CD4-positive, alpha-beta T cell treated with Interleukin-12 subunit alpha and Interleukin-12 subunit beta, for 1 hour (primary cell): Measurements from ENCODE around the gene PLCB4.
"Not testable (repeated sequence)": the region's sequence is repeated elsewhere in the genome, so short reads cannot be mapped to it uniquely, and the experiment has no call there.

Experiments used
- DNase-seq: peaks from one replicate; pipeline ENCODE4 v3.0.0-alpha.2; 2020

Gene PLCB4

DNA sequence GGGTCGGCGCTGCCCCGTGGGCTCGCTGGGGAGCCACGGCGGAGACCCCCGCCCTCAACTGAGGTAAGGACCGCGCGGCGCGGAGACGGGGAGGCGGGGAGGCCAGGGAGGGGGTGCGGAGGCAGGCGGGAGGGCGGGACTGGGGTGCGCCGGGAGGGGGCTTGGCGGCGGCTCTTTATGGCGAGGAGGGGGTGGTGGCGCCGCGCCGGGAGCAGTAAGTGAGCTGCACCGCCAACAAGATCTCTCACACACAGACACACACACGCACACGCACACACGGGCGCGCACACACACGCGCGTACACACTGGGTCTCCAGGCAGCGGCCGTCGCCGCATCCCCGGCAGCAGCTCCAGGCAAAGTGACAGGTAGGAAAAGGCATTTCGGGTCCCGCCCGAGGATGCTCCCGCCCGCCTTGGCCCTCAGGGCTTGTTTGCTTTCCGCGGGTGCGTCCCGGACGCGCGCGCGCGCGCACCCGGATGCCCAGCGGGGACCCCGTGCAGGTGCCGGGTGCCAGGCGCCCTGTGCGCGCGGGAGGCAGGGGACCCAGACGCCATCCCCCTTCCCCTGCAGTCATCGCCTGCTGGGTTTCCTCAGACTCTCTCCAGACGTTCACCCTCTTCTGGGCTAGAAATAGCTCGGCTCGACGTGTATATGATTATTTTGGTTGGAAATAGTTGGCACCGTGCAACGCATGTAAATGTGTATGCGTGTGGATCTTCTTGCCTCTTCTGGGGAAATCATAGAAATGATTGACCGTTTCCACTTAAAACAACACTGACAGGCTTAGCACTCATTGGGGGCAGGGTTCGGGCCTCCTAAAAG, at the start of gene PLCB4:
TSS of gene PLCB4 (plus strand) at position 247 of the 823 bp plus-strand sequence. CDS start 238,728 bp downstream, outside the sequence.
- no peak for DNase-seq

DNA sequence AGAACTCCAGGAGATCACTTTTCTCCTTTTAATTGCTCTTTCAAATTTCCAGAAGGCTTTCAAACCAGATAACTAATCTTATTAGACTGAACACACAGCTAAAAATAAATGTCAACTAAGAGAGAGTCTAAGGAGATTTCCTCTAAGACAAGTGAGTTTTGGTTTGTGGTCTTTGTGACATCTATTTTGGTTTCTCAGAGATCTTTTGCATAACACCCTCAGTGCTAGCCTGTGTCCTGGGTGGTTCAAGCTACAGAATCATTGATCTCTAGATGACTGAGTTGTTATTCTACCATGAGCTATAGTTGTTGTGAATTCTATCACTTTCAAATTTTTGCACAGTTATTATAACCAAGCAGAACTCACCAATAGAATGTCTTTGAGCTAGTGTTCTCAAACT, 49.1 kb upstream of the PLCB4 start:
- DNase-seq: no peak

DNA sequence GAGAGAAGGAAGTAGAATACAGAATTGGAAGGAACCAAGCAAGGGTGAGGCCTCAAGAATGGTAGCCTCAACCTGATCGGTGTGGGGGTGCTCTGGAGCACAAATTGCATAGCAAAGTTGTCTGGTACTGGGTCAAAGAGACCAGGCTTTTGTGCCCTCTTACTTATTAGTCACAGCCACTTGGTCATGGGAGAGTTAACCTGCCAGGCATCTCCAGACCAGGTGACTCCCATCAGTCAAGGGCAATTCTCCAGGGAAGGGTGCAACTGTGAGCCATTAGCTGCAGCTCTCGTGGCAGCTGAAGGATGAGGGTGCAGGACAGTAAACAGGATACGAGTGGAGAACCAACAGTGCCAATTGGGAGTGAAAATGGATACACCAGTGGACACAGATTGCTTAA, 47.7 kb upstream of the PLCB4 start:
- DNase-seq: no peak

DNA sequence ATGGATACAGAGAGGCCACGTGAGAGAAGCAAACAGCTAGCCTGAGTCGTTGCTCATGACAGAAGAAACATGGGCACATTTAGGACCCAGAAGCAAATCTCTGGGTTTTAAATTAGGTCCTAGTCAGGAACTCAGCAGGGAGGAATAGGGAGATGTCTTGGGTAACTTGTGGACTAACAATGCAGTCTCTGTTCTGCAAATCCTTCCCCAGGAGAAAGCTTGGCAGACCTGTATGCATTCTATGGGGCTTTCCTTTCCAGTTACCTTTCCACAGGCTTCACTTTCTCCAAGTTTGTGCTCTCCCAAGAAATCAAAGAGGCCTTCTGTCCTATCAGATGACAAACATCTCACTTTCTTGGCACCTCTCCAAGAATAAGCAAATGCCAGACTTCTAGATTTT, 47.2 kb upstream of the PLCB4 start:
- no peak for DNase-seq

DNA sequence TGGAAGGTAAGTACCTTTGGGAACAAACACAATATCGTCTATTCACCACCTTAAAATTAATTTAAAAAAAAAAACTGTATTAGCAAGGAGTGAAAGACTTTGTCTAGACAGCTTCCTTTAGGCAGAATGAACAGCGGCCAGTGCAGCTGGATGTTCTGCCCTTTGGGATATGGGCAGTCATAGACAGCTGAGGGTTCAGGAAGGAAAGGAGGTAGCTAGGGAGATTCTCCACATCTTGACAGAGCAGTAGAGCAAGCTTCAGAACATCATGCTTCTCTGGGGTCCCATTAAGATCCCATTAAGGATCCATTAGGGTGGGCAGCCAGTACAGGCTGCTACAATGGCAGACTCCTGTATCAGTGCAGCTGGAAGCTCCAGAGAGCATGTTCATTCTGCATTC, 46.5 kb upstream of the PLCB4 start:
- DNase-seq: no peak

DNA sequence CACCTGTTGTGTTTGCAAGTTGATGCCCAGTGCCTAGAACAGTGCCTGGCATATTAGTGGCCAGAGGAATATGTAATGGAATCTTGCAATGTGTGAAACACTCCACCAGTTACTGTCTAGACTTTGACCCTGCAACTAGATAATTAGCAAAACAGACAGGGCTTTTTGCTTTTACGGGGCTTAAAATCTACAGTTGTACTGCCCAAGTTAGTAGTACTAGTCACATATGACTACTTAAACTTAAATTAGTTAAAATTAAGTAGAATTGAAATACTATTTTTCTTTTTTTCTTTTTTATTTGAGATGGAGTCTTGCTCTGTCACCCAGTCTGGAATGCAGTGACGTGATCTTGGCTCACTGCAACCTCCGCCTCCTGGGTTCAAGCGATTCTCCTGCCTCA, 44.3 kb upstream of the PLCB4 start:
- DNase-seq: no peak

DNA sequence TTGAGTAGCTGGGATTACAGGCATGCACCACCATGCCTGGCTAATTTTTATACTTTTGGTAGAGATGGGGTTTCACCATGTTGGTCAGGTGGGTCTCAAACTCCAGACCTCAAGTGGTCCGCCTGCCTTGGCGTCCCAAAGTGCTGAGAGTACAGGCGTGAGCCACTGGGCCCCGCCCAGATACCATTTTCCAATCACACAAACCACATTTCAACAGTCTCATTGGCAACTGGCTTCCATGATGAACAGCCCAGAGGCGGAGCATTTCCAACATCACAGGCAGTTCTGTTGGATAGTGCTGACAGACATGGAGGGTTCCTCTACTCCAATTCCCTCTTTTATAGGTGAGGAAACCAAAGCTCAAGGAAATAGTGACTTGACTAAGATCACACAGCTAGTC, 43.9 kb upstream of the PLCB4 start:
- DNase-seq: no peak

DNA sequence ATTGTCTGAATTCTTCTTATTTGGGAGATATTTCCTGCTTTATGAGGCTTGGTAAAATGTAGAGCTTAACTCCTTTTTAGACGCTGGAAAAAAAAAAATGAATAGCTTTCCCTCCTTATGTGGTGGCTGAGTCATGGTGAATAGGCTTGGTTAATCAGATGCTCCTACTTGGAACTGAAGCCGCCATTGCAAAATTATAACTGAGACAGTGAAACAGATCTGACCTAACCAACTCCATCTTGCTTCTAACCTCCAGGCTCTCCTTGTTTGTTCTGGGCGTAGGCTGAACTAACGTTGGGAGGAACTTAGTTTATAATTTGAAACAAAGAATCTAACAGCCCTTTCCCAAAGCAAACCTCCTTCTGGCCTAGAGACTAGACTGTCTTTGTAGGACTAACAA, 43.2 kb upstream of the PLCB4 start:
- DNase-seq: no peak

DNA sequence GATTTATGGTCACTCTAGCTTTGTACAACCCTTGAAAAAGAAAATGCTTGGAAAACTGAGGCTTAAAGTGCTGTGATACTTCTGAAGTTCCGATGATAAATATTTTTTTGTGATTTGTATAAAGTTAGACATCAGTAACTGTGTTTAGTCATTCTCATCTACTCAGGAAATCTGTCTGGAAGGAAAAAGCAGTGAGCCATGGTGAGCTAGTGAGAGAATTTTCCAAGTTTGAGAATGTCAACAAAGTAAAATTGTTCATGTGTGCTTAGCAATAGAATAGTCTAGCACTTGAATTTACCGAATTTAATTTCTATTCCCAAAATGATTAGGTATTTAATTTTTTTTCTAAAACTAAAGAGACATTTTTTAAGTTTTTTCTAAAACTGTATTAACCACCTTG, 41.3 kb upstream of the PLCB4 start:
- no peak for DNase-seq

DNA sequence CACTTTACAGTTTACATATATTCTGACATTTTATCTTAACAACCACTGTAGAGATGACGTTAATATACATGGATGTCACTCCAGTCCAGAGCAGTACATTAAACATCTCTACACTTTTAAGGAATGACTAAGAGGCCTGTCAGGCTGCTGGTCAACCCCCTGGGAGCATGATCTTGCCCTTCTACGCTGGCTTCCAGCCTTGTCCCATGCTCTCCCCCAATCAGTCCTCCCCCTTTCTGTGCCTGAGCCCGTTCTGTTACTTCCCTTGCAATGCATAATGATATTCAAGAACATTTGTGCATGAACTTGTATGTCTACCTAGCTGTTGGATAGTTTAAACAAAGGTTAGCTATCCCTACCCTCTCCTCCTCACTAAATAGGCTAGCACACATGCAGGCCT, 40.5 kb upstream of the PLCB4 start:
- DNase-seq: no peak

DNA sequence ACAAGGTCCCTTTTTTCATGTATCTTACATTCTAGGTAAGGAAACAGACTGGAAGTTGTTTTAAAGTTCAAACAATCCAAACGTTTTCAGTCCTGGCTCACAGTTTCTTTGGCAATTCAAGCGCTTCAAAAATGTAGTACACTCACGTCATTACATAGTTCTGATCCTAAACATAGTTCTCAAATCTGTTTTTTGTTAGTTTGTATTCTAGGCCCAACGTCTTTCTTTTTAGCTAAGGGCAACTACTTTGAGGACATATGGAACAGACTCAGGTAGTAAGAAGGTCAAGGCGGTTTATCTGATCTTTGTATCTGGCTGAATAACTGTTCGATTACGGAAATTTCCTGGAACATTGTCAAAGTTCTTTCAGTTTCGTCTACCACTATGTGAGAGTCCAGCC, 36.9 kb upstream of the PLCB4 start:
- no peak for DNase-seq

DNA sequence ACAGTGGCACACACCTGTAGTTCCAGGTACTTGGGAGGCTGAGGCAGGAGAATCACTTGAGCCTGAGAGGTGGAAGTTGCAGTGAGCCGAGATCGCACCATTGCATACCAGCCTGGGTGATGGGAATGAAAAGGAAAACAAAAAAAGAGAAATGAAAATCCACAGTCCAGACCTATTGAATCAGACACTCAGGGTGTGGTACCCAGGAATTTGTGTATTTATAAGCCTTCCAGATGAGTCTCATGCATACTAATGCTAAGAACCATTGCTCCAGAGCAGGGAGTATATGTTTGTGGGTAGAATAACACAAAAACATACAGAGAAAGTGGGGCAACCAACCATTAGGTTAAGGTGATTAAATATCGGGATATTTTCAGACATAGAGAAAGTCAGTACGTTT, 36.1 kb upstream of the PLCB4 start:
- no peak for DNase-seq

DNA sequence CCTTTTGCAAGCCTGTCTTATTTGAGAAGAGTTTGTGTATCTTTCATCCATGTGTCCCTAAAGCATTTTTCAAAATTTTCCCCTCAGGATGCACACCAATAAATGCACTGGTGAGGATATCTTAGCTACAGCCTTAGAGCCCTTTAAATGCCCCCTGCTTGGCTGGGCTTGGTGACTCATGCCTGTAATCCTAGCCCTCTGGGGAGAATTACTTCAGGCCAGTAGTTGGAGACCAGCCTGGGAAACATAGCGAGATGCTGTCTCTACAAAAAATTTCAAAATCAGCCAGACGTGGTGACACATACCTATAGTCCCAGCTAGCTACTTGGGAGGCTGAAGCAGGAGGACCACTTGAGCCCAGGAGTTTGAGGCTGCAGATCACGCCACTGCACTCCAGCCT, 33.8 kb upstream of the PLCB4 start:
- no peak for DNase-seq

DNA sequence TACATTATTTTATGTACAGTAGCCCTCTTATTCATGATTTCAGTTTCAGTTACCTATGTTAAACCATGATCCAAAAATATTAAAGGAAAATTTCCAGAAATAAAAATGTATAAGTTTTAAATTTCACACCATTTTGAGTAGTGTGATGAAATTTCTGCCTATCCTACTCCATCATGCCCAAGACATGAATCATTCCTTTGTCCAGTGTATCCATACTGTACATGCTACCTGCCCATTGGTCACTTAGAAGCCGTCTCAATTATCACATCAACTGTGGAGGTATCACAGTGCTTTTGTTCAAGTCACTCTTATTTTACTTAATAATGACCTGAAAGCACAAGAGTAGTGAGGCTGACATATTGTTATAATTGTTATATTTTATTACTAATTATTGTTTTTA, 32.3 kb upstream of the PLCB4 start:
- no peak for DNase-seq

DNA sequence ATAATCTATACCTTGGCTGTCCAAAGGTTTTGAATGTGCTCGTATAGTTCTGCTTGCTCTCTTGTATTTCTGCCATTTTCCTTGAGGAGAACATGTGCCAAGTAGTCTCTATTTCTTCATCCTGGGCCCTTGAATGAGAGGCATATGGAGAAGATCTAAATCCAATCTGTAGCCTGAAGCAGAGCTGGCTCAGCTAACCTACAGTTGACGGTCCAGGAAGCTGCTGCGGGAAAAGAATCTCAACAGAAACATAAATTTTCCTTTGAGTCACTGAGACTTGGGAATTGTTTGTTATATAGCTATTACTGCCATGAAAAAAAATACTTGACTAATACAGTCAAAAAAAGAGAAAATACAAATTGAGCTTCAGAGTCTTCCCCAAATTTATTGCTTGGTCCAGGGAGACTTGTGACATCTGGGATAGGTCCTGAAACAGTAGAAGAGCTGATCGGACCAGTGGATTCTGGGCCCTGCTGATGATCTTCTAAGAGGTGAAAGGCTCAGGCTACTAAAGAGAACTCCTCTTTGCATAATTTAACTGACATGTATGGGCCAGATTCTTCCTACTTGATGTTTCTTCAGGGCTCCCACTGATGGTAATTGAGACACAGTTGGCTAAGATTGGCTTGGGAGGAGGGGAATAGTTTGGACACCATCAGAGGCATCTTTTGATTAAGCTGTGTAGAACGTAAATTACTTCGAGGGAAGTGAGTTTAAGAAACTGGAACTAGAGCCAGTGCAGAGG, 29.9 kb upstream of the PLCB4 start:
- no peak for DNase-seq

DNA sequence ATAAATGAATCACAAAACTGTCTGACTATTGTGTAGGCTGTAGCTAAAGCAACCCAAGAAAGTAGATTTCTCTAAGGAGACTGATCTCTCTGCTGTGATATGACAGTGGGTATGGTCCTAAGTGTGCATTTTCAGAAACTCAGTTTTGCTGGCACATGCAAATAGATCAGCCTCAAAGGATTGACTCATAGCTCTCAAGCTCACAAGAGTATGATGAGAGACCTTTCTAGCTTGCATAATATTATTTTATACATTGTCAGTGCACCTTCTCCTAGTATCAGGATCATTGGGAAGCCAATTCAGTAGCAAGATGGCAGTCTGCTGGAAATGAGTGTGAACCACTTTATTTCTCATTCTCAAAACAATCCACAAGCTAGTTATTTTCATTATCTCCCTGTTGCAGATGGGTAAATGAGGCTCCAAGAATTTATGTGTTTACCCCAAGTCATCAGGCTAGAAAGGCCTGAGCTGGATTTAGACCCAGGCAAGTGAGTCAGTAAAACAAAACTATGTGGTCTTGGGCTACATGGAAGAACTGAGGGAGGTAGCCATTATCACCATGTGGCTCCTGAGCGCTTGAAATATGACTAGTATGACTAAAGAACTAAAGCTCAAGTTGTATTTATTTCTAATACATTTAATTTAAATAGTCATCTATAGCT, 27.9 kb upstream of the PLCB4 start:
- no peak for DNase-seq

DNA sequence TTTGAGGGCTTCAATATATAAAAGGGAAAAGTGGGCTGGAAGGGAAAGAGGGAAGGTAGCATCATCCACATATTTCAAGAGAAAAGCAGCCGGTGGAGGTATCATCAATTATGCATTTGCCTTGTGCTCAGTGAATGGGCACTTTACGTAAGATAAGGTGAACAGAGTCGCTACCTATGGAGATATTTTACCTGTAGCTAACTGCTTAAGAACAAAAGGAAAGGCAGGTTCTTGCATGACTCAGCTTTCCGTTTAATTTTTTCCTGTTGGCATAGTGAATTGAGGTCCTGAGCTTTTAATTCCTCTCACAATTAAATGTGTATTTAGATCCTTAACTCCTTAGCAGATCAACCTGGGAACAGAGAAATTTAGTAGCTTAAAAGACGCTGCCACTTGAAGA, 25.5 kb upstream of the PLCB4 start:
- DNase-seq: no peak

DNA sequence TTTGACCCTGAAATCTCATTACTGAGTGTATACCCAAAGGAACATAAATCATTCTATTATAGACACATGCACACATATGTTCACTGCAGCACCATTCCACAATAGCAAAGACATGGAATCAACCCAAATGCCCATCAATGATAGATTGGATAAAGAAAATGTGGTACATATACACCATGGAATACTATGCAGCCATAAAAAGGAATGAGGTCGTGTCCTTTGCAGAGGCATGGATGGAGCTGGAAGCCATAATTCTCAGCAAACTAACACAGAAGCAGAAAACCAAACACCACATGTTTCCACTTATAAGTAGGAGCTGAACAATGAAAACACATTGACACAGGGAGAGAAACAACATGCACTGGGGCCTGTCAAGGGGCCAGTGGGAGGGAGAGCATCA, 21.0 kb upstream of the PLCB4 start:
- not testable (repeated sequence) for DNase-seq

DNA sequence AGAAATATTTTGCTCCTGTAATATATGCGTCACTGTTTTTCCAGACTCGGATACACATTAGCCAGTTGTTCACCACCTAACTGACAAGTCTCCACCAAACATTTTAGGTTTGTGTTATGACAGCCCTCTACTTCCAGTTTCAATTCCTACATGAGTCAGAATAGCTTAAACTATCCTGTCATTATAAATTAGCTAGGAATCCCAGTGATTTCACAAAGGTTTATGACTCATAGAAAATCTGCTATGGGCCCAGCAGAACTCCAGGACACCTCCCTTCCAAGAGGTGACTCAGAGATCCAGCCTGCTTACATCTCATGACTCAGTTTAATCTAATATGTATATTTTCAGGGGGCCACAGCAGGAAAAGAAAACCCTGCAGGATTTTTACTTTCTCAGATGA, 17.4 kb upstream of the PLCB4 start:
- no peak for DNase-seq

DNA sequence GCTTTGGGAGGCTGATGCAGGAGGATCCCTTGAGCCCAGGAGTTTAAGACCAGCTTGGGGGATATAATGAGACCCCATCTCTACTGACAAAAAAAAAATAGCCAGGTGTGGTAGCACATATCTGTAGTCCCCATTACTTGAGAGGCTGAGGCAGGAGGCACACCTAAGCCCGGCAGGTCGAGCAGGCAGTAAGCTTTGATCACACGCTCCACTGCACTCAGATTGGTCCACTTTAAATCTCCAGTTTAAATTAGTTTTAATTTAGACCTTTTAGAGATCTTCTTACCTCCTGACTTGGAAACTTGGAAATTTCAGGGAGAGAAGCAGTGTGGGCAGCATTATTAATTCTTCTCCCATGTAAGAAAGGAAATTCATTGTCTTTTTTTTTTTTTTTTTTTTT, 16.8 kb upstream of the PLCB4 start:
- DNase-seq: no peak

DNA sequence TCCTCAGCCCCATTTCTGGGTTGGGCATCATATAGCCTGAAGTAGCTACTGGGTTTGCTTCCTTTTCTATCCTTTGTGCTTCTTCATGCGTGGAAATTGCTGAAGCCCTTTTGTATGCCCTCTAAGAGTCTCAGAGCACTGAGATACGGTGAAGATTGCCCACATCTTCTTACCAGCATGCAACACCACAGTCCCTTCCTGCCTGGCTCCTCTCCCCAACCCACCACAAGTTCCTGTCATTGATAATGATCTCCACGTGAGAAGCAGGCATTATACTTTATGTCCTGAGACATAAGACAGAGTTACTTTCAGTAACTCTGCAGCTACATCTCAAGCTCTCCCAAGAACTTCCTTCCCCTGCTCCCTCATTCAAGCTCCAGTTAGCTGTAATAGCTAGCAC, 15.8 kb upstream of the PLCB4 start:
- no peak for DNase-seq

DNA sequence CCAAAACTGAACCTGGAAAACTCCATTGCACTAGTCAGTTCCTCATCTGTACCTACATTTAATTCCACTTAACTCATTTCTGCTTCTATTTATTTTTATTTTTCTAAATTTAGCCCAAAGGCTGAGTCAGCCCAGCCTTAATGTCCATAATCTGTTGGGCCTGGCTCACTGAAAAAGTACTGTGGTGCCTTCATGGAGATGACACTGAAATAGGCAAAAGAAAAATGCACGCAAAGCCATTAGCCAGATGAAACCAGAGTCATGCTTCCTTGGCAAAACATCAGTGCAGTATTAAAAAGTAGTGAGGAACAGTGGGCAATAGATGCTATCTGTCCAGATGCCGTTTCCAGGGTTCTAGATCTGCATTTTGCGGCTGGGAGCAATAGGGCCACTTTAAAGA, 14.7 kb upstream of the PLCB4 start:
- DNase-seq: no peak

DNA sequence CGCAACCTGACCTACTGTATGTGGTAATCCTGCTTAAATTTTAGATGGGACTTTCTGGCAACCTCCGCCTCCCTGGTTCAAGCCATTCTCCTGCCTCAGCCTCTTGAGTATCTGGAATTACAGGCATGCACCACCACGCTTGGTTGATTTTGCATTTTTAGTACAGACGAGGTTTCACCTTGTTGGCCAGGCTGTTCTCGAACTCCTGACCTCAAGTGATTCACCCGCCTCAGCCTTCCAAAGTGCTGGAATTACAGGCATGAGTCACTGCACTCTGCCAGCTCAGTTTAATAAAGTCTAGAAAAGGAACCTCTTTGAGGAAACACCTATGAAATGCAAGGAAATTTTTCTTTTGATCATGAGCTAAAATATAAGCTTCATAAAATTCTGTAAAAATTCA, 9.0 kb upstream of the PLCB4 start:
- DNase-seq: no peak

DNA sequence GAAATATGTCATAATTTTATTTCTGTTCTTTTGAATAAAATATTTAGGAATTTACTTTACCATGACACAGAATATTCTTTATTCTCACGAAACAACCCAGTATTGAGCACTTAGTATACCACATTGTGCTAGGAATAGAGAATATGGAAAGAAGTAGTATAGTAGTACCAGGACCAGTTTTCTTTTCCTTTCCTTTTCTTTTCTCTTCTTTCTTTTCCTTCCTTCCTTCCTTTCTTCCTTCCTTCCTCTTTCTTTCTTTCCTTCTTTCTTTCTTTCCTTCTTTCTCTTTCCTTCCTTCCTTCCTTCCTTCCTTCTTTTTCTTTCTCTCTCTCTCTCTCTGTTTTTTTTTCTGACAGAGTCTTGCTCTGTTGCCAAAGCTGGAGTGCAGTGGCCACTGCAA, 7.5 kb upstream of the PLCB4 start:
- no peak for DNase-seq
